ENCODE measurements around the gene SPNS2.

GRCh38 chr17:4479340-4479981 is 19.2 kb upstream of the SPNS2 start:
- TF ChIP-seq EP300 (IDR thresholded peaks at IDR 0.05) (no peak), CTCF (IDR thresholded peaks at IDR 0.05) (no peak)

Measured in upper lobe of left lung (tissue), 4 donors.